Fibroblast of skin of left quadriceps (primary cell): ENCODE measurements around the gene SPECC1.
"Not testable (repeated sequence)": the region's sequence is repeated elsewhere in the genome, so short reads cannot be mapped to it uniquely, and the experiment has no call there.

Source experiments
- DNase-seq, 2 experiments: peaks; one replicate each; pipeline ENCODE4 v3.0.0-alpha.2; 2013; ENCODE audit warnings: low read depth in 2 of 2

Gene SPECC1

DNA sequence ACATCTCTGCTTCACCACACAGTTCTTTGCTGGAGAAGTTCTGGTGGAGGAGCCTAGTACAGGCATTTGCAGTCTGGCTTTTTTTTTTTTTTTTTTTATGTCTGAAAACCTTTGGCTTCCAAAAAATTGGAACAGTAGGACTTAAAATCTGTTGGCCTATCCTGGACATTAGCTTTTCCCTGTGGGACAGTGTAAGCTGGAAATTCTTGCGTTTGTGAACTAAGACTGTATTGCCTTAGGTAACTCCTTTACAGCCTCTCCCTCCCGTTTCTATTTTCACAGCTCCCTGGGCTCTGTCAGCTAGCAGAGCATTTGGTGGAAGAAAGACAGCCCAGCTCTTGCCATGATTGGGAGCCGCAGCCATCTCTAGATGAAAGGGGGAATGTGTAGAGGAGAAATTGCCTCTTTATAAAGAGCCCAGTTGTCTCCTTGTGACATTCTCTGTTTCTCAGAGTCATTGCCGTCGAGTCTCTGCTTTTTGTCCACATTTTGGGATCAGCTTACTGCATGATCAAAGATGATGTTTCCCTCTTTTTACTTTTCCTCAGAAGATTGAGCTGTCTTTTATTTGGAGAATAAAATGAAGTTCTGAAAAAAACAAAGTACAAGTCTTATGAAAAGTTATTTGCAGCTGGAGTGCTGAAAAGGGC lies 227.5 kb downstream of the SPECC1 start:
- DNase-seq: no peak

DNA sequence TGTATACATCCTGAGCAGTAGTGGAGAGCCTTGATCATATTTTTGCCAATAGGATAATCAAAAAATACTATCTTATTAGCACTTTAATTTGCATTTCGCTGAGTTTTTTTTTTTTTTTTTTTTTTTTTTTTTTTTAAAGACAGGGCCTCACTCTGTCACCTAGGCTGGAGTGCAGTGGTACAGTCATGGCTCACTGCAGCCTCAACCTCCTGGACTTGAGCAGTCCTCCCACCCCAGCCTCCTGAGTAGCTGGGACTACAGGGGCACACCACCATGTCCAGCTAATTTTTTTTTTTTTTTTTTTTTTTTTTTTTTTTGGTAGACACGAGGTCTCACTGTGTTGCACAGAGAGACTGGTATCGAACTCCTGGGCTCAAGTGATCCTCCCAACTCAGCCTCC lies 230.6 kb downstream of the SPECC1 start:
- DNase-seq: not testable (repeated sequence)

DNA sequence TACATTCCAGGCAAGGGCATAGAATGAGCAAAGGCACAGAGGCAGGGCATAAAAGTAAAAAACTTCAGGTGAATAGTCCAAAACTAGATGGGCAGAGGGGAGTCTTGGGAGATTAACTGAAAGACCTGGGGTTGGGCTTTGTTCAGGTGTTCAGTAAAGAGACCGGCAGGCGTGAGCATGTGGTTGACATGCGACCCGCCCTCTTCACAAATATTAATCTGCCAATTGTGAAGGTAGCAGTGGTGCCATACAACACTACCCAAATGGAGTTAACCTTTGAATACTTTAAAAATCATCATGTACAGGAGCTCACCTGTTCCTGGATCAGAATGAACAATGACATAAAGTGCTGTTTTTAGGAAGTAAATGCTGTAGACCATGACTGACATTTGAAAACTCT lies 232.7 kb downstream of the SPECC1 start:
- DNase-seq: no peak

DNA sequence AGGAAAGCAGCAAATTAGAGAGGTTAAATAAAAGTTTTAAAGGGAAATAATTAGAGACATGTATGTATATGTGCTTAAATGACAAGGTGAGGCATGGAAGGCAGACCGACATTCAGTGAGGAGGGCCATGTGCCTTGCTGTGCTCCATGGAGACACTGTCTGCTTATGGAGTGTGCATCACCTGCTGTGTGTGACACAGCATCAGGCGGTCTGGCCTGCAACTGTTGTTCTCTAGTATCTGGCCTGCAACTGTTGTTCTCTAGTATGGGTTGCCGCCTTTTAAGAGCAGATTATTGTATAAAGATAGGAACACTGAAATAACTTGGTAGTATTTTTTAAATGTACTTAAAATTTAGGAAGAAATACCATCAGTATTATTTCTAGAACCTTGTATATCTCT lies 233.1 kb downstream of the SPECC1 start:
- DNase-seq: no peak

DNA sequence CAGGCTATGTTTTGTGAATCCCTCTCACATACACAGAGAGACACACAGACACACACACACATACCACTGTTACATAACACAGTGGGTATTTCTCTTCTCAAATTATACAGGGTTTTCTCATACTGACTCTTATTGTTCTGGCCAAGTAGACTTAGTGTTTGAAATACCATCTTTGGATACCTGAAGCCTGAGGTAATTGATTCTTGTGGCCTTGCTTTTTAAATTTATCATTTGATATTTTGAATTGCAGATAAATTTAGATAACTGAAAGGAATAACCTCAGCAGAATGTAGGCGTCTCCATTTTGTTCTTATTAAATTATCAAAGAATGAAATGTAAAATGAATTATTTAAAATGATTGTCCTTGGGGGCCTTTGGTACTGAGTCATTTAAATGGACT lies 234.4 kb downstream of the SPECC1 start:
- no peak for DNase-seq

DNA sequence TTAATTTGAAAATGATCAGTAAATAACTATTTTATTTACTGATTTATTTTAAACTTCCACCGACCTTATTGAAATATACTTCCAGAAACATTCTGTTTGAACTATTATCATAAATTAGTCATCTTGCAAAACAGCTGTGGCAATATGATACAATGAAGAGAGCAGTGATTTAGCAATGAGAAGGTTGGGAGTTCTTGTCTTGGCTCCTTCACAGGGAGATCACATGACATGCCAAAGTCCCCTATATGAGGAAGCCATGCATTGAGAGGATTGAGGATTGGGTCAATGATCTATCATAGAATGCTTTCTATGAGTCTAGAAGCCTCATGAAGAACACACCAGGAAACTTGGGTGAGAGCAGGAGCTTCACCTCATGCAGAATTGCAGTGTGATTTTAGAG lies 235.5 kb downstream of the SPECC1 start:
- DNase-seq: no peak

DNA sequence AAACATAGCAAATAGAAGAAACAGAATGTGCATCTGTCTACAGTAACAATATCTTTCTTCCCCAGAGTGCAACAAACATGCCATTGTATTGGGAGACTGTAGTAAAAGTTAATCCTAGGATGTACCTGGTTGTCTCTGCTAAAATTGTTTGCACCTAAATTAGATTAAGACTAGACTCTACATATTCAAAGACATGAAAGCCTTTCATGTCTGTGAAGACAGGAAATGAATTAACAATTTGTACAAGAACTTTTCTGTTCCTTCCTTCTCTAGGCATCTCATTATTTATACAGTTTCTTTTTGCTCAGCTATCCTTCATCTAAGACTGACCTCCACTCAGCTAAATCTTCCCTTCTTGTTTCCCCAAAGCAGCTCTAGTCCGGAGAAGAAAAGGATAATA lies 237.5 kb downstream of the SPECC1 start:
- no peak for DNase-seq

DNA sequence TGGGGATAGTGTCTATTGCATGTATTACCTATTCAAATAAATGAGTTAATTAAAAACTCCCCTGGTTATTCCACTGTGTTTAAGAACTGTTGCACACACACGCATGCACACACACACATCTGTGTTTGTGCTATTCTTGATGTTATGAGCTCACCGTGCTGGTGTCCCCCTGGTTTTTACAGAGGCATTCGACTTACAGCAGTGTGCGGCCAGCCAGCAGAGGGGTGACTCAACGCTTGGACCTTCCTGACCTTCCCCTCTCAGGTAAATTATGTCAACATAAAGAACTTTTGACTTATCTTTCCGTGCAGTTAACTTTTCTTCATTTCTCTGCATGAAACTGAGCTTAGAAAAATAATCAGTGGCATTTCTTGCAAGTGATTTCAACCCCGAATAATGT lies 244.2 kb downstream of the SPECC1 start:
- no peak for DNase-seq

DNA sequence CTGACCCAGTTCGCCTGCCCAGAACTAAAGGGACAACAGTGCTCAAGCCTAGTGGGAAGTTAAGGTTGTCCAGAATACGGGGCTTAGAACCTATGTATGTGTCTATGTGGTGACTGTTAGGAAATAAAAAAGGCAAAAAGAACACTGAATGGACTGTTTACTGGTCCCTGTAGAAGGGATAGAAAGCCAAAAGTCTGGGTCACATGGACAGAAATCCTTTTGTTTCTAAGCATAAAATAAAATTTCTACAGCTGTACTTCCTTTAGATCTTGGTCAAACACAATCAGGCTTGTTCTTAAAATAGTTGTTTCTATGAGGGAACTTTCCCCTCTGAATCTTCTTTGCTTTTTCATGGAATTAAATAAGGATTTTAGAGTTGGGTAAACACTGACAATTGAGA lies 245.4 kb downstream of the SPECC1 start:
- no peak for DNase-seq

DNA sequence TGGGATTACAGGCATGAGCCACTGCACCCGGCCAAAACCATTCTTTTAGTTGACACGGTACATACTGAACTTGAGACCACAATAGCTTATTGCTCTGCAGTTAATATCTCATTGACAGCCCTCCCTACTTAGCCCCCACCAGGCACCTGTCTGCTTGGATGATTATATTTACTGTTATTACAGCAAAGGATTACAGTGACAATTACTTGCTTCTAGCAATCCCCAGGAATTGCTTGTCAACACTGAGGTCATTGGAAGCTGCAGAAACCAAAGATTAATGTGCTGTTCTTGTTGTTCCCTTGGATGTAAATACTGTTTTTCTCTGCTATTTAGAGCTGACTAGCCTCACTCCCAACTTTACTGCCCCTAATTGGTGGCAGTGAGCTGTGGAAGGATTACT lies 247.0 kb downstream of the SPECC1 start:
- DNase-seq: no peak

DNA sequence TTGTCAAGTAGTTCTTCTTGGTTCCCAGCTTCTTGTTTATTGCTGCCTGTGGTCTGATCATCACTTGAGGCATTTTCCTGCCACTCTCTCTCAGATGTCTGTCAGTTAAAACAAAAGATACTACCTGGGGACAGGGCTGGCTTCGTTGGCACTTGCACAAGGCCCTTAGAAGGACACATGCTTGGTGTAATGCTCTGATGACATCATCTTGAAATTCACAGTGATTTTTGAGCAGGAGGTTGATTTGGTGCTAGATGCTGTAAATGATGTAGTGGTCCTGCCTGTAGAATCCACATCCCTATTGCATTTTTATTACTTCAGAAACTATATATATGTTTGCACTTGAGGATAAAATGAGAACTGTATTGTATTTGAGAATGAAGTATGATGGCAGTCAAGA lies 247.8 kb downstream of the SPECC1 start:
- no peak for DNase-seq

DNA sequence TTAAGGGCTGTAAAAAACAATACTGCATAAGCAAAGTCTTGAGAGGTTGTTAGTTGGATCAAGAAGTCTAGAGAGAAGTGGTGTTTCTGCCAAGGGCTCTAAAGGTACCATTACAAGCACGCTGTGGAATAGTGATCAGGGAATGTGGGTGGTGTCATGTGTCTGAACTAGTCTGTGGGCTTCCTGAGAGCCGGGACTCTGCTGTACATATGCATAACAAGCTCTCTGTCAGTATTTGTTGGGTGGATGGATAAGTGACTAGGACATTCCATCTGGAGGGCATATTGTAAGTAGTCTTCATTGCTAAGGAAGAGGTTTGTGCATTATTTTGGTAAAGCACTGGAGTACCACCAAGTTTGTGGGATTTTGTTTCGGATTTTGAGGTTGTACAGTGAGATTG lies 248.6 kb downstream of the SPECC1 start:
- no peak for DNase-seq

DNA sequence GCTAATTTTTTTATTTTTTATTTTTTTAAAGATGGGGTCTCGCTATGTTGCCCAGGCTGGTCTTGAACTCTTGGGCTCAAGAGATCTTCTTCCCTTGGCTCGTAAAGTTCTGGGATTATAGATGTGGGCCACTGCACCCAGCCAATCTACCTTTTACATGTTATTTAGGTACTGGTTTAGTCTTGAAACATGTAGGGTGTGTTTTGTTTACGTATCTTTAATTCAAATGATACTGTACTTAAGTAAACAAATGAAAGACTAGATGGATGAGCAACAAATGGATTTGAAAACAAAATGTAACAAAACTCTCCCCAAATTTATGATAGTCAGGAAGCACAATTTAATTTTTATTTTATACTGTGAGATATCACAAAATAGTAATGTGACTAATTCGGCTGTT lies 250.5 kb downstream of the SPECC1 start:
- no peak for DNase-seq

DNA sequence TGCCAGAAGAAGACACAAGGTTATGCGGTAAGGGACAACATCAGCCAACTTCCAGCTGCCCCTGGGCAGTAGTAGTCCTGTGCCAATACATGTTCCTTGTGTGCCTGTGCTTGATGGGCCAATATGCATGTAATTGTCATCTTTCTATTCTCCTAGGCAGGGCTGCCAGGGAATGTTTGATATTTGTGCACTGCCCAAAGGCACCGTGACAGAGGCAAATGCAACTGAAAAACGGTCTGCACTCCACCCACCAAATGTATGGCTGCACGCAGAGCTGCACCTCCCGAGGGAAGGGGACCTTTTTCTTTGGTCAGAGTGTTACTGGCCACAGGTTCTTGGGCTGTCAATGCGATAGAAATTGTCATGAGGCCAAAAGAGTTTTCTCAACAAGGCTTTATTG lies 251.1 kb downstream of the SPECC1 start:
- no peak for DNase-seq

DNA sequence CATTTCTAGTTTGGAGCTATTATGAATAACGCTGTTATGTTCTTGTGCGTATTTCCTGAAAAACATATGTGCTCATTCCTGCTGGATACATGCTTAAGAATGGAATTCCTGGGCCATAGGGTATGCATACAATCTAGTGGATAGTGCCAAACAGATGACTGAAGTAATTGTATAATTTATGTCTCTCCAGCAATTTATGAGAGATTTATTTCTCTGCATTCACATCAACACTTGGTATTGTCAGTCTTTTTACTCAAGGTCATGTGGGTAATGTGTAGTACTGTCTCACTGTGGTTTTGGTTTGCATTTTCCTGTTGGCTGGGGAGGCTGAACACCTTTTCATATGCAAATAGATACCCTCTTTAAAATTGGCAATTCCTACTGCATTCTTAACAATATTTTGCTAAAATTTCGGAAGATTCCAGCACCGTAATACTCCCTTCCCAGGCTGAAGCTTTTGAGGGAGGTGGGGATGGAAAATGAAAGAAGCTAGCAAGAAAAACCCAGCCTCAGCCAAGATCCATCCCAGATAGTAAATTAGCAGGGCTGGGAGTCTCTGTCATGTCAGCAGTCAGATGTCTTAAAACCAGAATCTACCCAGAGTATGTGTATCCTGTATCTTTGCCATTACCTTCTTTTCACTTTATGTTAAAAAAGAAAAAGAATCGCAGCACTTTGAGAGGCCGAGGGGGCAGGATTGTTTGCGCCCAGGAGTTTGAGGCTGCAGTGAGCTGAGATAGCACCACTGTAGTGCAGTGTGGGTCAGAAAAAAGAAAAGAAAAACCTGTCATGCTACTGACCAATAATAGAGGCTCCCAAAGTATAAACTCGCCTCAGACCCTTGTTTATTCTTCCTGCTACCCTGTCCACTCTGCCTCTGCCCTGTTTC lies 253.3 kb downstream of the SPECC1 start:
- DNase-seq: peak; percentile 50 to 53

DNA sequence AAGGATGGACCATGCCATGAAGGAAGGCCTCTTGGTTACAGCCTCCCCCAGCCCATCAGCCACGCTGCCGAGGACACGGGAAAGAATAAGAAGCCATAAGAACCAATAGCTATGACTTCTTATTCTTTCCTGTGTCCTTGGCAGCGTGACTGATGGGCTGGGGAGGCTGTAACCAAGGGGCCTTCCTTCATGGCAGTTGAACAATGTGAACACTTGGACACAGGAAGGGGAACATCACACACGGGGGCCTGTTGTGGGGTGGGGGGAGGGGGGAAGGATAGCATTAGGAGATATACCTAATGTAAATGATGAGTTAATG lies 253.9 kb downstream of the SPECC1 start:
- not testable (repeated sequence) for DNase-seq

DNA sequence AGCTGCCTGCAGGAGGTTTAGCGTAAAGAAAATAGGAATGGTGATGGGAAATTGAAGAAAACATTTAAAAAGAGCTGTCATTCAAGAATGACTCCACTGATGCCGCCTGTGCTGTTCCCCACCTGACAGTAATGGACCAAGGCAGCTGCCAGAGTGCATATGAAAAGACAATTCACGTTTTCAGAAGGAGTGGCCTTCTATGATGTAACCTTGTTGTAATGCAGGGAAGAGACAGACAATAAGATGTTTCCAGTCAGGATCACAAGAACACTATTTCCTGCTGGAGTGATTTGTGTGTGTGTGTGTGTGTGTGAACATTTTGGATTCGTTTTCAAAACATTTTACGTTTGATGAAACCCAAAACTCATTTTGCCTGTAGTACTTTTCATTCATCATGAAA lies 254.4 kb downstream of the SPECC1 start:
- DNase-seq: peak; percentile 44 to 50

DNA sequence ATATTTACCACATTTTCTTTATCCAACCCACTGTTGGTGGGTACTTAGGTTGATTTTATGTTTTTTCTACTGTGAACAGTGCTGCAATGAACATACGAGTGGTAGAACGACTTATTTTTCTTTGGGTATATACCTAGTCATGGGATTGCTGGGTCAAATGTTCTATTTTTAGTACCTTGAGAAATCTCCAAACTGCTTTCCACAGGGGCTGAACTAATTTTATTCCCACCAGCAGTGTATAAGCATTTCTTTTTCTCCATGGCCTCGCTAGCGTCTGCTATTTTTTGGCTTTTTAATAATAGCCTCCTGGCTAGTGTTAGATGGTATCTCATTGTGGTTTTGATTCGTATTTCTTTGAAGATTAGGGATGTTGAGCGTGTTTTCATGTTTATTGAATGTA lies 255.8 kb downstream of the SPECC1 start:
- no peak for DNase-seq

DNA sequence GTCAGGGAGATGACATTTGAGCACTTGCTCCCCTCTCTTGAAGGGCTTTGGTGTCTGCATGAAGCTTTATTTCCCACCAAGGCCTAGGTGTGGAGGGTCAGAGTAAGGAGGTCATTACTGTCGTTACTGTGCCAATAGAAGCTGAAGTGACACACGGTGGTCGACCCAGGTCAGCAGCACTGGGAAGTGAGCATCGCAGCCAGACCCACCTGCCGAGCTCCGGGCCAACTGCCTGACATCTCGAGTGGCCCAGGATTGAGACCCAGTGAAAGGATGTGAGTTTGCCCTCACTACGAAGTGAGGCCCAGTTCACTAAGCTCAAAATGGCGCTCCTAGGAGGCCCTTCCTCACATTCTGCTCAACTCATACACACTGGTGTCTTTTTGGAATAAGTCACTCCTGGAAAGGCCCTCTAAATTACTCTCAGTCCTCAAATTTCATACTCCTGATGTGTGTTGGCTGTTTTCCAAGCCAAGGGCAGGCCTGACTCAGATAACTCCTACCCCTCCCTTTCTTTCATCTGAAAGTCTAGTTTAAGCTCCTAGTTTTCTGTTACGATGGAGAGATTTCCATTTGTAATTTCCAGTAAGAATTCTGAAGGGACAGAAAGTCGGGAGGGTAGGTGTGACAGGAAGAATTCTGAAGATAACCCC lies 257.8 kb downstream of the SPECC1 start:
- peak; percentile 53 to 64 for DNase-seq

DNA sequence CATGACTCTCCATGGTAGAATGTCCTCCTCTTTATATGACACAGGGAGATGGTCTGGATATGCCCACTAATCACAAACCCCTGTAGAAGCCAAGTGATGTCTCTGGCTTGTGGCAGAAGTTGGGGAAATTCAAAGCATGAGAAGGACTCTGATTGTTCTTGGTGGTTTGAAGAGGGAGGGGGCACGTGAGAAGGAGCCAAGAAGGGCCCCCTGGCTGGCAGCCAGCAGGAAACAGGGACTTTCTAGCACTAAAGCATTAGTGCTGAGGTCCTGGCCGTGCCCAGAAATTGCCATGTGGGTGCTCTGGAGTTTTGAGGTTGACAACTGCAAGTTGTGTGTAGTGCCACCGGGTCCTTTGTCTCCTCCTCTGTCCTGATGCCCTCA lies 258.3 kb downstream of the SPECC1 start:
- no peak for DNase-seq

DNA sequence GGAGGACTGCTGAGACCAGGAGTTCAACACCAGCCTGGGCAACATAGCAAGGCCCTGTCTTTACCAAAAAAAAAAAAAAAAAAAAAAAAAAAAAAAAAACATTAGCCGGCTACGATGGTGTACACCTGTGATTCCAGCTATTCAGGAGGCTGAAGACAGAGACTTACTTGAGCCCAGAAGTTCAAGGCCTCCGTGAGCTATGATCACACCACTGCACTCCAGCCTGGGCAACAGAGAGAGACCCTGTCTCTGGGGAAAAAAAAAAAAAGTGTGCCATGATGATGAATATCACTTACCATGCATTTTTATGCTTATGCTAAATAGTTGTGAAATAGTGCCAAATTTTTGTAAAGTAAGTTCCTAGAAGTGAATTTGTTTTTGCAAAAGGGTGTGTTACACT lies 261.2 kb downstream of the SPECC1 start:
- DNase-seq: no peak

DNA sequence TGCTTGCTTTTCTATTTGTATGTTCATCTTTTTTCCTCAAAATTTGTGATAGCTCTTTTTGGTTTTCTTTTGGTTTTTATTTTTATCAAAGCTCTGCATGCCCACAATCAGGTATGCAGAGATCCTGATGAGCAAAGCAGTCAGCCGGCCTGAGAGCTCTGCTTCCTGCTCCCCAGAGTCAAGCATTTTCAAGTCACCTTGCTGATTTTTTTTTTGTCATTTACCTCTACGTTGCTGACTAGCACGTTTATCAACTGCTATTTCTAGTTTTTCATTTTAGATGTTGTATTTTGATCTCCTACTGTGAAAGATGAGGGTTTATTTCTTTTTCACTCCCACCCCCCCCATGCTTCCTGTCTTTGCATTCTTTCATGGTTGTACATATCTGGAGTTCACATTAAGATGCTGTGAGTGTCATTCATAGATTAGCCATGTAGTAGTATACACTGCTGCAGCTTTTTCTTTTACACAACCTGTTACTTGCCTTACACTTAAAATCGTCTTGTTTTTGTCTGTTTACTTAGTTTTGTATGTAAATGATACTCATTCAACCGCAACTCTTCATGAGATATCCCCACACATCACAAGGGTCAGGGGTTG lies 262.0 kb downstream of the SPECC1 start:
- DNase-seq: no peak
